Liver (tissue), 9 donors: ENCODE measurements around the gene FLAD1. TPM values are rescaled to one million over a fixed set of nuclear protein-coding genes. Genes with fewer than 3 reads are reported as not detected.

ENCODE experiments used
- DNase-seq: peaks from one replicate; pipeline ENCODE4 v3.0.0-alpha.2; 2017; ENCODE audit warnings: low spot score
- H3K27ac ChIP-seq, 2 donors: one replicate each; pipeline ENCODE4 v1.7.0; 2013; ENCODE audit warnings: inconsistent platforms in 2 of 2, low read length in 2 of 2, control low read depth in 1 of 2, low read depth in 1 of 2, mild to moderate bottlenecking in 1 of 2
- H3K27me3 ChIP-seq, 4 donors: one replicate each; pipeline versions ENCODE4 v1.6.1 to v1.7.0; 2013; ENCODE audit warnings: low read length in 3 of 4, inconsistent platforms in 1 of 4, mild to moderate bottlenecking in 1 of 4, moderate library complexity in 1 of 4; ENCODE audit not compliant: control insufficient read depth in 4 of 4, insufficient read depth in 4 of 4
- H3K36me3 ChIP-seq, 4 donors: one replicate each; pipeline versions ENCODE4 v1.6.1 to v1.7.0; 2013; ENCODE audit warnings: low read length in 3 of 4, mild to moderate bottlenecking in 3 of 4, low read depth in 1 of 4, moderate library complexity in 1 of 4; ENCODE audit not compliant: control insufficient read depth in 4 of 4, insufficient read depth in 3 of 4
- H3K4me1 ChIP-seq, 4 donors: one replicate each; pipeline versions ENCODE4 v1.6.1 to v1.7.0; 2013; ENCODE audit warnings: low read length in 3 of 4, mild to moderate bottlenecking in 3 of 4, moderate library complexity in 1 of 4; ENCODE audit not compliant: control insufficient read depth in 4 of 4, insufficient read depth in 4 of 4
- H3K4me3 ChIP-seq, 3 donors: one replicate each; pipeline versions ENCODE4 v1.6.1 to v1.7.0; 2013; ENCODE audit warnings: low read length in 3 of 3, control low read depth in 1 of 3, low read depth in 1 of 3, mild to moderate bottlenecking in 1 of 3
- H3K9ac ChIP-seq, 2 donors: one replicate each; pipeline ENCODE4 v1.7.0; 2013; ENCODE audit warnings: low read length in 2 of 2, mild to moderate bottlenecking in 2 of 2, moderate library complexity in 2 of 2, control low read depth in 1 of 2, low read depth in 1 of 2
- H3K9me3 ChIP-seq, 4 donors: one replicate each; pipeline versions ENCODE4 v1.6.1 to v1.7.0; 2013; ENCODE audit warnings: low read length in 3 of 4; ENCODE audit not compliant: control insufficient read depth in 4 of 4
- EGR1 ChIP-seq, 2 donors: IDR thresholded peaks; 2 replicates each; pipeline ENCODE4 v1.6.1; 2016 to 2018; ENCODE audit warnings: antibody characterized with exemption in 2 of 2, low read depth in 2 of 2
- FOXA1 ChIP-seq: IDR thresholded peaks from 2 replicates; pipeline ENCODE4 v1.6.1; 2016; ENCODE audit warnings: antibody characterized with exemption
- FOXA2 ChIP-seq: IDR thresholded peaks from 2 replicates; pipeline ENCODE4 v1.6.1; 2016; ENCODE audit warnings: antibody characterized with exemption
- HNF4A ChIP-seq, 2 donors: conservative IDR thresholded peaks; 2 replicates each; pipeline ENCODE4 v1.6.1; 2016; ENCODE audit warnings: antibody characterized with exemption in 2 of 2, mild to moderate bottlenecking in 2 of 2
- HNF4G ChIP-seq: IDR thresholded peaks from 2 replicates; pipeline ENCODE4 v1.6.1; 2016; ENCODE audit warnings: antibody characterized with exemption
- JUND ChIP-seq, 2 donors: IDR thresholded peaks; 2 replicates each; pipeline ENCODE4 v1.6.1; 2016; ENCODE audit warnings: antibody characterized with exemption in 2 of 2
- NR2F2 ChIP-seq: IDR thresholded peaks from 2 replicates; pipeline ENCODE4 v1.6.1; 2016; ENCODE audit warnings: antibody characterized with exemption
- RXRA ChIP-seq, 2 donors: IDR thresholded peaks; 2 replicates each; pipeline ENCODE4 v1.6.1; 2017 to 2018; ENCODE audit warnings: antibody characterized with exemption in 2 of 2, mild to moderate bottlenecking in 1 of 2
- SP1 ChIP-seq: IDR thresholded peaks from 2 replicates; pipeline ENCODE4 v1.6.1; 2018; ENCODE audit warnings: antibody characterized with exemption, mild to moderate bottlenecking
- TAF1 ChIP-seq: conservative IDR thresholded peaks from 2 replicates; pipeline ENCODE4 v1.6.1; 2016; ENCODE audit warnings: antibody characterized with exemption, mild to moderate bottlenecking
- YY1 ChIP-seq: IDR thresholded peaks from 2 replicates; pipeline ENCODE4 v1.6.1; 2016; ENCODE audit warnings: antibody characterized with exemption, mild to moderate bottlenecking
- WGBS: extraction: QIAGEN DNeasy Blood & Tissue Kit; methylation state at CpG from one replicate; pipeline ENCODE4 v1.1.7; 2013; 5-methylcytosine and 5-hydroxymethylcytosine counted together
- polyA plus RNA-seq, 2 donors: library from polyadenylated mRNA; stranded (reverse) in 1 of 2; unstranded in 1 of 2; fragments of 200-250 nt in 1 of 2; fragments of >200 nt in 1 of 2; fragmentation: Nextera tagmentation in 1 of 2; extraction: Ambion mirVana in 1 of 2; gene quantifications; one replicate each; pipeline versions ENCODE4 v1.2.1 to v1.2.3, GENCODE V29; 2013 to 2015
- total RNA-seq, 2 donors: library from RNA; depleted of rRNA; stranded (reverse); fragments of >200 nt; gene quantifications; one replicate each; pipeline ENCODE4 v1.2.3, GENCODE V29; 2014
- TF ChIP-seq, protein P1 (sequence below): IDR thresholded peaks from 2 replicates; pipeline ENCODE4 v1.6.1; 2016; ENCODE audit warnings: antibody characterized with exemption, mild to moderate bottlenecking
- TF ChIP-seq, protein P2 (sequence below): IDR thresholded peaks from 2 replicates; pipeline ENCODE4 v1.6.1; 2016; ENCODE audit warnings: antibody characterized with exemption
- TF ChIP-seq, protein P3 (sequence below): IDR thresholded peaks from 2 replicates; pipeline ENCODE4 v1.6.1; 2016; ENCODE audit warnings: antibody characterized with exemption
- TF ChIP-seq, protein P4 (sequence below): fragments of 150-350 bp; IDR thresholded peaks from 2 replicates; pipeline ENCODE4 v1.5.1; 2017; ENCODE audit warnings: improper control_type of control experiment, low read depth, low read length; ENCODE audit not compliant: missing input control
- donor health status: healthy.
- donor health status: healthy.
- donor health status: healthy.
- donor health status: healthy.
- donor health status: healthy.

Gene FLAD1
- total and polyA plus RNA-seq, 4 donors: 10.4 to 31.6 (median 22.5) TPM

DNA sequence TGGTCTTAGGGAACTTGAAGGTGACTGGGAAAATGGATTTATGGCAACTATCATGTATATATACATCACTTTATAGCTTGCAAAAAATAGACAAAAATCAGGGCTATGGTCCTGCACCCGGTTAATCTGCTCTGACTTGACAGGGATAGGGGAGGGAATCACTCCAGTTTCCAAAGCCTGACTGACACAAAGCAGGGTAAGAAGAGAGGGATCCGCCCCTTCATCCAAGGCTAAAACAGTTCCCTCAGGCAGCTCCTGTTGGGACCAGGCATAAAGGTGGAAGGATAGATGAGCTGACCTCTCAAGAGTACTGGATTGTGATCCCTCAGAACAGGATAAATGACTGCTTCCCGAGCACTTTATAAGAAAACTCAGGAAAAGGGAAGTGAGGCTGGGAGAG is 28.6 kb upstream of the FLAD1 start:
- peaks cover 9 to 42% (median 24%) of the 10 kb centered on the region in 4 donors for H3K4me1 ChIP-seq
- no peak overlapping the region for H3K9ac ChIP-seq
- no peaks in the 10 kb centered on the region for H3K27me3 ChIP-seq
- H3K4me3 ChIP-seq: no peak overlapping the region
- peaks cover 0 to 19% (median 4%) of the 10 kb centered on the region in 4 donors for H3K36me3 ChIP-seq
- TF ChIP-seq FOXA1 (no peak), YY1 (no peak), RXRA (IDR thresholded peaks at IDR 0.05) (no peak), HNF4A (conservative IDR thresholded peaks at IDR 0.05) (no peak), SP1 (no peak), EGR1 (IDR thresholded peaks at IDR 0.05; ENCODE audit: low read depth in 2 of 2) (no peak)
- TF ChIP-seq, protein P1, sequence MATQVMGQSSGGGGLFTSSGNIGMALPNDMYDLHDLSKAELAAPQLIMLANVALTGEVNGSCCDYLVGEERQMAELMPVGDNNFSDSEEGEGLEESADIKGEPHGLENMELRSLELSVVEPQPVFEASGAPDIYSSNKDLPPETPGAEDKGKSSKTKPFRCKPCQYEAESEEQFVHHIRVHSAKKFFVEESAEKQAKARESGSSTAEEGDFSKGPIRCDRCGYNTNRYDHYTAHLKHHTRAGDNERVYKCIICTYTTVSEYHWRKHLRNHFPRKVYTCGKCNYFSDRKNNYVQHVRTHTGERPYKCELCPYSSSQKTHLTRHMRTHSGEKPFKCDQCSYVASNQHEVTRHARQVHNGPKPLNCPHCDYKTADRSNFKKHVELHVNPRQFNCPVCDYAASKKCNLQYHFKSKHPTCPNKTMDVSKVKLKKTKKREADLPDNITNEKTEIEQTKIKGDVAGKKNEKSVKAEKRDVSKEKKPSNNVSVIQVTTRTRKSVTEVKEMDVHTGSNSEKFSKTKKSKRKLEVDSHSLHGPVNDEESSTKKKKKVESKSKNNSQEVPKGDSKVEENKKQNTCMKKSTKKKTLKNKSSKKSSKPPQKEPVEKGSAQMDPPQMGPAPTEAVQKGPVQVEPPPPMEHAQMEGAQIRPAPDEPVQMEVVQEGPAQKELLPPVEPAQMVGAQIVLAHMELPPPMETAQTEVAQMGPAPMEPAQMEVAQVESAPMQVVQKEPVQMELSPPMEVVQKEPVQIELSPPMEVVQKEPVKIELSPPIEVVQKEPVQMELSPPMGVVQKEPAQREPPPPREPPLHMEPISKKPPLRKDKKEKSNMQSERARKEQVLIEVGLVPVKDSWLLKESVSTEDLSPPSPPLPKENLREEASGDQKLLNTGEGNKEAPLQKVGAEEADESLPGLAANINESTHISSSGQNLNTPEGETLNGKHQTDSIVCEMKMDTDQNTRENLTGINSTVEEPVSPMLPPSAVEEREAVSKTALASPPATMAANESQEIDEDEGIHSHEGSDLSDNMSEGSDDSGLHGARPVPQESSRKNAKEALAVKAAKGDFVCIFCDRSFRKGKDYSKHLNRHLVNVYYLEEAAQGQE: no peak
- TF ChIP-seq, protein P2, sequence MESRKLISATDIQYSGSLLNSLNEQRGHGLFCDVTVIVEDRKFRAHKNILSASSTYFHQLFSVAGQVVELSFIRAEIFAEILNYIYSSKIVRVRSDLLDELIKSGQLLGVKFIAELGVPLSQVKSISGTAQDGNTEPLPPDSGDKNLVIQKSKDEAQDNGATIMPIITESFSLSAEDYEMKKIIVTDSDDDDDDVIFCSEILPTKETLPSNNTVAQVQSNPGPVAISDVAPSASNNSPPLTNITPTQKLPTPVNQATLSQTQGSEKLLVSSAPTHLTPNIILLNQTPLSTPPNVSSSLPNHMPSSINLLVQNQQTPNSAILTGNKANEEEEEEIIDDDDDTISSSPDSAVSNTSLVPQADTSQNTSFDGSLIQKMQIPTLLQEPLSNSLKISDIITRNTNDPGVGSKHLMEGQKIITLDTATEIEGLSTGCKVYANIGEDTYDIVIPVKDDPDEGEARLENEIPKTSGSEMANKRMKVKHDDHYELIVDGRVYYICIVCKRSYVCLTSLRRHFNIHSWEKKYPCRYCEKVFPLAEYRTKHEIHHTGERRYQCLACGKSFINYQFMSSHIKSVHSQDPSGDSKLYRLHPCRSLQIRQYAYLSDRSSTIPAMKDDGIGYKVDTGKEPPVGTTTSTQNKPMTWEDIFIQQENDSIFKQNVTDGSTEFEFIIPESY: no peak
- TF ChIP-seq, protein P3, sequence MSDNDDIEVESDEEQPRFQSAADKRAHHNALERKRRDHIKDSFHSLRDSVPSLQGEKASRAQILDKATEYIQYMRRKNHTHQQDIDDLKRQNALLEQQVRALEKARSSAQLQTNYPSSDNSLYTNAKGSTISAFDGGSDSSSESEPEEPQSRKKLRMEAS: no peak
- WGBS: 88% methylated on average over 3 of the region's 3 CpGs
- H3K27ac ChIP-seq: no peak overlapping the region
- DNase-seq: no peak
- no peaks in the 10 kb centered on the region for H3K9me3 ChIP-seq

DNA sequence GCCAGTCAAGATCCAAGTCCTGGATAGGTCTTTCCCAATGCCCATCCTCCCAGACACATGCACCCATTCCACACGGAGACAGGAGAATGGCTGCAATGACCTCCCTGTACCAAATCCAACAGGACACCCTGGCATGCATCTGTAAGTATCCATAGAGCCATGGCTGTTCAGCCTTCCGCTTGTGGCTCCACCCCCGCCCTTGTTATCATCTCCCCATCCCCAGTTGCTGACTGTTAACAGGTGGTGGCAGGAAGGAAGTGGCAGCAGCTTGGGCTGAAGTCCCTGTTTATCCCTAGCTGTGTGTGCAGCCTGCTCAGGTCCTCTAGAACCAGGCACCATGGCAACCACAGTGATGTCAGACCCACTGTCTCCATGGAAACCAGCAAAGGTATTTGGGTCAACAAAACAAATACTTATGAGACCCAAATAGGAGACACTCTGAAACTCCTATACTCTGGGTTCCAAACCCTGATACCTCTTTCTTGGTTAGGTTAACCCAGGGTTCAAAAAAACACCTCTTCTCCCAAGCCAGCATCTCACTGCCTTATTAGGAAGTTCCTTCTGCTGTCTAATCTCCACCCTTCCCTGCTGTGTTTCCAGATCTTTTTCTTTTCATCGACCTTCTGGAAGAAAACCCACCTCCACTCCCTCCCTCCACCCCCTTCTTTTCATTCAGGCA is 28.0 kb upstream of the FLAD1 start:
- DNase-seq: peak; percentile 69

More for the DNA sequence above, 28.0 kb upstream of the FLAD1 start:
- H3K27me3 ChIP-seq: no peaks in the 10 kb centered on the region
- no peaks in the 10 kb centered on the region for H3K9me3 ChIP-seq
- peak overlapping the region; percentile 40 to 68 (median 57) for H3K4me3 ChIP-seq
- peak overlapping the region; percentile 12 to 49 for H3K27ac ChIP-seq
- peaks cover 0 to 21% (median 4%) of the 10 kb centered on the region in 4 donors for H3K36me3 ChIP-seq
- H3K4me1 ChIP-seq: peaks cover 9 to 44% (median 24%) of the 10 kb centered on the region in 4 donors
- TF ChIP-seq, protein P2: no peak
- TF ChIP-seq HNF4G (no peak), YY1 (no peak), HNF4A (conservative IDR thresholded peaks at IDR 0.05) (no peak), TAF1 (no peak), FOXA2 (no peak), EGR1 (IDR thresholded peaks at IDR 0.05; ENCODE audit: low read depth in 2 of 2) (no peak), SP1 (no peak), JUND (IDR thresholded peaks at IDR 0.05) (no peak), NR2F2 (no peak)
- TF ChIP-seq, protein P1: no peak
- TF ChIP-seq, protein P4, sequence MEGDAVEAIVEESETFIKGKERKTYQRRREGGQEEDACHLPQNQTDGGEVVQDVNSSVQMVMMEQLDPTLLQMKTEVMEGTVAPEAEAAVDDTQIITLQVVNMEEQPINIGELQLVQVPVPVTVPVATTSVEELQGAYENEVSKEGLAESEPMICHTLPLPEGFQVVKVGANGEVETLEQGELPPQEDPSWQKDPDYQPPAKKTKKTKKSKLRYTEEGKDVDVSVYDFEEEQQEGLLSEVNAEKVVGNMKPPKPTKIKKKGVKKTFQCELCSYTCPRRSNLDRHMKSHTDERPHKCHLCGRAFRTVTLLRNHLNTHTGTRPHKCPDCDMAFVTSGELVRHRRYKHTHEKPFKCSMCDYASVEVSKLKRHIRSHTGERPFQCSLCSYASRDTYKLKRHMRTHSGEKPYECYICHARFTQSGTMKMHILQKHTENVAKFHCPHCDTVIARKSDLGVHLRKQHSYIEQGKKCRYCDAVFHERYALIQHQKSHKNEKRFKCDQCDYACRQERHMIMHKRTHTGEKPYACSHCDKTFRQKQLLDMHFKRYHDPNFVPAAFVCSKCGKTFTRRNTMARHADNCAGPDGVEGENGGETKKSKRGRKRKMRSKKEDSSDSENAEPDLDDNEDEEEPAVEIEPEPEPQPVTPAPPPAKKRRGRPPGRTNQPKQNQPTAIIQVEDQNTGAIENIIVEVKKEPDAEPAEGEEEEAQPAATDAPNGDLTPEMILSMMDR: no peak
- WGBS: 24% methylated on average over 4 of the region's 4 CpGs
- peak overlapping the region; percentile 24 to 52 for H3K9ac ChIP-seq
